HepG2 (cell line): ENCODE results near the gene MED13.

ENCODE experiments used
- EZH2 ChIP-seq: conservative IDR thresholded peaks from 2 replicates; pipeline ENCODE4 v1.6.1; 2012; ENCODE audit warnings: mild to moderate bottlenecking, low read depth, low read length, moderate library complexity
- POLR2A ChIP-seq, 2 experiments: IDR thresholded peaks; 2 replicates each; pipeline ENCODE4 v1.6.1; 2011; ENCODE audit warnings: low read depth in 2 of 2, low read length in 2 of 2, mild to moderate bottlenecking in 1 of 2, moderate library complexity in 1 of 2; ENCODE audit not compliant: insufficient read depth in 1 of 2
- RARG ChIP-seq: sonication (generic); formaldehyde crosslinking; IDR thresholded peaks from 2 replicates; pipeline ENCODE4 v1.4.0; 2020; ENCODE audit warnings: low read depth, mild to moderate bottlenecking, missing genetic modification reagents
- STAT6 ChIP-seq: sonication (generic); formaldehyde crosslinking; IDR thresholded peaks from 2 replicates; pipeline ENCODE4 v1.4.0; 2020; ENCODE audit warnings: missing genetic modification reagents, mild to moderate bottlenecking, borderline replicate concordance
- U2AF1 ChIP-seq: fragments of 200-400 bp; formaldehyde crosslinking; optimal IDR thresholded peaks from 2 replicates; pipeline ENCODE3; 2017; ENCODE audit warnings: mild to moderate bottlenecking, low read depth, low read length
- ZNF101 ChIP-seq: sonication (generic); formaldehyde crosslinking; IDR thresholded peaks from 2 replicates; pipeline ENCODE4 v1.4.0; 2020; ENCODE audit warnings: mild to moderate bottlenecking, low read depth, missing genetic modification reagents, borderline replicate concordance
- ZNF577 ChIP-seq: sonication (generic); formaldehyde crosslinking; IDR thresholded peaks from 2 replicates; pipeline ENCODE4 v1.4.0; 2020; ENCODE audit warnings: mild to moderate bottlenecking, low read depth, missing genetic modification reagents, borderline replicate concordance
- ZNF782 ChIP-seq: sonication (generic); formaldehyde crosslinking; IDR thresholded peaks from 2 replicates; pipeline ENCODE4 v1.4.0; 2020; ENCODE audit warnings: missing genetic modification reagents, mild to moderate bottlenecking, borderline replicate concordance

DNA sequence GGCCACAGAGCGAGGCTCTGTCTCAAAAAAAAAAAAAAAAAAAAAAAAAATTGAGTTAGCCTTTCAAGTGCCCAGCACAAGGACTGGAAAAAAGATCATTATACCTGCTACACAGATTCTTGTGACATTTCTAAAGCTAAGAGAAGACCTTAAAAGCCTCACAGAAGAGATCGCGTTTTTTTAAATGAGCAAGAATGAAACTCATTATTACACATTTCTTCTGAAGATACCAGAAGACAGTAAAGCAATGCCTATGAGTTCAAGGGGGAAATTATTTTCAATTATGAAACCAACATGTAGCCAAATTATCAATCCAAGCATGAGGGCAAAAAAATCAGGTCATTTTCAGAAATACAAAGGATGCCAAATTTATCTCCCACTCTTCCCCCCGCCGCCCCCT, 56.8 kb downstream of the MED13 start:
- TF ChIP-seq ZNF577 (CRISPR knock-in tag) (no peak), RARG (CRISPR knock-in tag) (no peak), EZH2 (no peak), U2AF1 (no peak), ZNF782 (CRISPR knock-in tag) (no peak), STAT6 (CRISPR knock-in tag) (no peak), POLR2A (IDR thresholded peaks at IDR 0.05; ENCODE audit: insufficient read depth in 1 of 2, low read depth in 2 of 2, low read length in 2 of 2) (no peak), ZNF101 (no peak)
